Fibroblast of lung (primary cell): Measurements from ENCODE around the gene TSHZ3.

ENCODE experiments used
- EZH2 ChIP-seq: IDR thresholded peaks from 2 replicates; pipeline ENCODE4 v1.5.1; 2012; ENCODE audit warnings: low read length, control low read depth, mild to moderate bottlenecking; ENCODE audit errors: missing control alignments
- TF ChIP-seq, protein P1 (sequence below), 2 donors: IDR thresholded peaks in 1 of 2; conservative IDR thresholded peaks in 1 of 2; 1 replicate in 1 of 2; 2 replicates in 1 of 2; pipeline ENCODE4 v1.5.1; 2011 to 2012; ENCODE audit warnings: low read length in 2 of 2, control low read depth in 1 of 2, inconsistent platforms in 1 of 2, low read depth in 1 of 2, mild to moderate bottlenecking in 1 of 2

DNA sequence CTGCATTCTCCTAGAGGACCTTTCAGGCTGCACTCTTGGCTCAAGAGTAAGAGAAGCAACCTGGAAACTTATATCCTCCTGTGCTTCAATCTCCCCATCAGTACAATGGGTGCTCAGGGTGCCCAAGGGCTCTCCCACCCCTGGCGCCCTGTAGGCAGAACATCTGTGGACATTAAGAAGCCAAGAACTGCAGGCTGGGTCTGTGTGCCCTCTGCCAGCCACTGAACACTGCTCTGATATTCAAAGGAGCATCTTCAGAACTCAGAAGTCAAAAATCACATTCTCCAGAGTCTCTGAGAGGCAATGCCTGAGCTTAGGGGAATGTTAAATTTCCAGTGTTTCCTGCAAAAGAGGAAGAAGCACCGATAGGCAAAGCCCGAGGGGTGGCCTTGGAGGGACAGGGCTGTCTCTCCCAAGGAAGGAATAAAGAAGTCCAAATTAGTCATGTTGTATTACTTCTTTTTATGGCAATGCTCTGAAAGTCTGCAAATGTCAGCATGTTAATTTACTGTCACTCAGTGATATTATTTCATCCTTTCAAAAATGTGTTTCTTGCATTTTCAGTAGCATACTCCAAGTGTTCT, 88.1 kb downstream of the TSHZ3 start:
- TF ChIP-seq, protein P1, sequence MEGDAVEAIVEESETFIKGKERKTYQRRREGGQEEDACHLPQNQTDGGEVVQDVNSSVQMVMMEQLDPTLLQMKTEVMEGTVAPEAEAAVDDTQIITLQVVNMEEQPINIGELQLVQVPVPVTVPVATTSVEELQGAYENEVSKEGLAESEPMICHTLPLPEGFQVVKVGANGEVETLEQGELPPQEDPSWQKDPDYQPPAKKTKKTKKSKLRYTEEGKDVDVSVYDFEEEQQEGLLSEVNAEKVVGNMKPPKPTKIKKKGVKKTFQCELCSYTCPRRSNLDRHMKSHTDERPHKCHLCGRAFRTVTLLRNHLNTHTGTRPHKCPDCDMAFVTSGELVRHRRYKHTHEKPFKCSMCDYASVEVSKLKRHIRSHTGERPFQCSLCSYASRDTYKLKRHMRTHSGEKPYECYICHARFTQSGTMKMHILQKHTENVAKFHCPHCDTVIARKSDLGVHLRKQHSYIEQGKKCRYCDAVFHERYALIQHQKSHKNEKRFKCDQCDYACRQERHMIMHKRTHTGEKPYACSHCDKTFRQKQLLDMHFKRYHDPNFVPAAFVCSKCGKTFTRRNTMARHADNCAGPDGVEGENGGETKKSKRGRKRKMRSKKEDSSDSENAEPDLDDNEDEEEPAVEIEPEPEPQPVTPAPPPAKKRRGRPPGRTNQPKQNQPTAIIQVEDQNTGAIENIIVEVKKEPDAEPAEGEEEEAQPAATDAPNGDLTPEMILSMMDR (conservative IDR thresholded peaks at IDR 0.05 in 1 of 2, IDR thresholded peaks at IDR 0.05 in 1 of 2; ENCODE audit: low read depth in 1 of 2, low read length in 2 of 2): no peak
- no peak for TF ChIP-seq EZH2
